Fibroblast of lung (primary cell): ENCODE results near the gene GLRX3. TPM values are rescaled to one million over a fixed set of nuclear protein-coding genes. Genes with fewer than 3 reads are reported as not detected.

Experiments used
- DNase-seq, 2 donors: peaks; one replicate each; pipeline versions ENCODE4 v3.0.0 to v3.0.0-alpha.2; 2010; ENCODE audit warnings: low read depth in 2 of 2
- H2AFZ ChIP-seq: 2 replicates; pipeline ENCODE4 v1.5.1; 2012; ENCODE audit warnings: low read length, control low read depth, inconsistent platforms
- H3K27ac ChIP-seq: 2 replicates; pipeline ENCODE4 v1.5.1; 2011; ENCODE audit warnings: low read length, control low read depth; ENCODE audit not compliant: insufficient read depth
- H3K27me3 ChIP-seq: 2 replicates; pipeline ENCODE4 v1.5.1; 2011; ENCODE audit warnings: mild to moderate bottlenecking, low read length; ENCODE audit not compliant: control insufficient read depth, insufficient read depth
- H3K36me3 ChIP-seq: 2 replicates; pipeline ENCODE4 v1.5.1; 2011; ENCODE audit warnings: low read length; ENCODE audit not compliant: control insufficient read depth, insufficient read depth
- H3K4me1 ChIP-seq: 2 replicates; pipeline ENCODE4 v1.5.1; 2011; ENCODE audit warnings: low read length; ENCODE audit not compliant: control insufficient read depth, insufficient read depth; ENCODE audit errors: extremely low read depth
- H3K4me2 ChIP-seq: 2 replicates; pipeline ENCODE4 v1.5.1; 2011; ENCODE audit warnings: low read length, control low read depth; ENCODE audit not compliant: insufficient read depth; ENCODE audit errors: extremely low read depth
- H3K4me3 ChIP-seq, 4 experiments: fragments of 200-600 bp in 1 of 4; sonication (generic) in 1 of 4; replicated peaks in 1 of 4; 2 replicates each; pipeline ENCODE4 v1.5.1; 2011 to 2016; ENCODE audit warnings: low read length in 4 of 4, low read depth in 3 of 4, mild to moderate bottlenecking in 3 of 4, control low read depth in 2 of 4, inconsistent platforms in 1 of 4, mixed read lengths in 1 of 4; ENCODE audit not compliant: insufficient read depth in 1 of 4; ENCODE audit errors: control extremely low read depth in 1 of 4
- H3K79me2 ChIP-seq: 2 replicates; pipeline ENCODE4 v1.5.1; 2012; ENCODE audit warnings: mild to moderate bottlenecking, low read length, inconsistent platforms; ENCODE audit not compliant: control insufficient read depth, insufficient read depth
- H3K9ac ChIP-seq: 2 replicates; pipeline ENCODE4 v1.5.1; 2011; ENCODE audit warnings: mild to moderate bottlenecking, low read length, control low read depth; ENCODE audit not compliant: insufficient read depth
- H3K9me3 ChIP-seq: 2 replicates; pipeline ENCODE4 v1.5.1; 2012; ENCODE audit warnings: low read depth, low read length; ENCODE audit not compliant: control insufficient read depth, insufficient read depth
- H4K20me1 ChIP-seq: 2 replicates; pipeline ENCODE4 v1.5.1; 2011; ENCODE audit warnings: low read length; ENCODE audit not compliant: control insufficient read depth, insufficient read depth; ENCODE audit errors: extremely low read depth
- EZH2 ChIP-seq: IDR thresholded peaks from 2 replicates; pipeline ENCODE4 v1.5.1; 2012; ENCODE audit warnings: low read length, control low read depth, mild to moderate bottlenecking; ENCODE audit errors: missing control alignments
- polyA plus RNA-seq, 2 donors: library from polyadenylated mRNA; depleted of rRNA in 1 of 2; stranded (reverse) in 1 of 2; unstranded in 1 of 2; fragments of >200 nt; gene quantifications; 2 replicates each; pipeline ENCODE4 v1.2.1, GENCODE V29; 2011 to 2012; ENCODE audit warnings: missing spikeins in 1 of 2
- total RNA-seq: library from RNA; depleted of rRNA; stranded (reverse); fragments of >200 nt; gene quantifications from 2 replicates; pipeline ENCODE4 v1.2.1, GENCODE V29; 2014
- TF ChIP-seq, protein P1 (sequence below), 2 donors: IDR thresholded peaks in 1 of 2; conservative IDR thresholded peaks in 1 of 2; 1 replicate in 1 of 2; 2 replicates in 1 of 2; pipeline ENCODE4 v1.5.1; 2011 to 2012; ENCODE audit warnings: low read length in 2 of 2, control low read depth in 1 of 2, inconsistent platforms in 1 of 2, low read depth in 1 of 2, mild to moderate bottlenecking in 1 of 2

Gene GLRX3
- total and polyA plus RNA-seq, 2 donors (not counting 1 experiment from before 2014, with no cell fraction given) = 51.7 to 95.6 TPM

DNA sequence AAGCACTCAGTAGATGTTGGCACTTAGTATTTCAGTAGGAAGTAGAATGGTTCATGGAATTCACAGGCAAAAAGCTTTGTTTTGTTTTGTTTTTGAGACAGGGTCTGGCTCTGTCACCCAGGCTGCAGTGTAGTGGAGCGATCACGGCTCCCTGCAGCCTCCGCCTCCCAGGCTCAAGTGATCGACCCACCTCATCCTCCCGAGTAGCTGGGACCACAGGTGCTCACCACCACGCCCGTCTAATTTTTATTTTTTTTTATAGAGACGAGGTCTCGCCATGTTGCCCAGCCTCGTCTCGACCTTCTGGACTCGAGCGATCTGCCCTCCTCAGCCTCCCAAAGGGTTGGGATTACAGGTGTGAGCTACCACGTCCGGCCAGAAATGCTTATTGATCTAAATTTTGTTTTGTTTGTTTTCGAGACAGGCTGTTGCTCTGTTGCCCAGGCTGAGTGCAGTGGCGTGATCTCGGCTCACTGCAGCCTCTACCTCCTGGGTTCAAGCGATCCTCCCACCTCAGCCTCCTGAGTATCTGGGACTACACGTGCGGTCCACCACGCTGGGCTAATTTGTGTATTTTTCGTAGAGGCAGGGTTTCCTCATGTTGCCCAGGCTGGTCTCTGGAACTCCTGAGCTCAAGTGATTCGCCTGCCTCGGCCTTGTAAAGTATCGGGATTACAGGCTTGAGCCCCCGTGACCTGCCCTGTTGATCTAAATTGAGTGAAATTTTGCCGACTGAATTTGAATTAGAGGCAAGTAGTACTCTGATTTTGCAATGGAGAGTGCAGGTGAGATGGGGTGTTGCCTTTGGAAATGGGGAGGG is 1.7 kb downstream of the GLRX3 start:
- DNase-seq = no peak
- Histone ChIP-seq H2AFZ (no peak overlapping the region), H3K27me3 (no peaks in the 10 kb centered on the region), H3K4me2 (peak overlapping the region; percentile 96), H3K27ac (peak overlapping the region; percentile 85), H3K4me3 (peak overlapping the region; percentile 66 to 91 (median 82)), H3K9me3 (no peaks in the 10 kb centered on the region), H3K4me1 (peaks cover 6% of the 10 kb centered on the region), H3K36me3 (no peaks in the 10 kb centered on the region), H3K9ac (no peak overlapping the region), H4K20me1 (no peaks in the 10 kb centered on the region), H3K79me2 (peaks cover 62% of the 10 kb centered on the region)
- TF ChIP-seq EZH2 = no peak
- TF ChIP-seq, protein P1, sequence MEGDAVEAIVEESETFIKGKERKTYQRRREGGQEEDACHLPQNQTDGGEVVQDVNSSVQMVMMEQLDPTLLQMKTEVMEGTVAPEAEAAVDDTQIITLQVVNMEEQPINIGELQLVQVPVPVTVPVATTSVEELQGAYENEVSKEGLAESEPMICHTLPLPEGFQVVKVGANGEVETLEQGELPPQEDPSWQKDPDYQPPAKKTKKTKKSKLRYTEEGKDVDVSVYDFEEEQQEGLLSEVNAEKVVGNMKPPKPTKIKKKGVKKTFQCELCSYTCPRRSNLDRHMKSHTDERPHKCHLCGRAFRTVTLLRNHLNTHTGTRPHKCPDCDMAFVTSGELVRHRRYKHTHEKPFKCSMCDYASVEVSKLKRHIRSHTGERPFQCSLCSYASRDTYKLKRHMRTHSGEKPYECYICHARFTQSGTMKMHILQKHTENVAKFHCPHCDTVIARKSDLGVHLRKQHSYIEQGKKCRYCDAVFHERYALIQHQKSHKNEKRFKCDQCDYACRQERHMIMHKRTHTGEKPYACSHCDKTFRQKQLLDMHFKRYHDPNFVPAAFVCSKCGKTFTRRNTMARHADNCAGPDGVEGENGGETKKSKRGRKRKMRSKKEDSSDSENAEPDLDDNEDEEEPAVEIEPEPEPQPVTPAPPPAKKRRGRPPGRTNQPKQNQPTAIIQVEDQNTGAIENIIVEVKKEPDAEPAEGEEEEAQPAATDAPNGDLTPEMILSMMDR (conservative IDR thresholded peaks at IDR 0.05 in 1 of 2, IDR thresholded peaks at IDR 0.05 in 1 of 2; ENCODE audit: low read depth in 1 of 2, low read length in 2 of 2) = no peak

DNA sequence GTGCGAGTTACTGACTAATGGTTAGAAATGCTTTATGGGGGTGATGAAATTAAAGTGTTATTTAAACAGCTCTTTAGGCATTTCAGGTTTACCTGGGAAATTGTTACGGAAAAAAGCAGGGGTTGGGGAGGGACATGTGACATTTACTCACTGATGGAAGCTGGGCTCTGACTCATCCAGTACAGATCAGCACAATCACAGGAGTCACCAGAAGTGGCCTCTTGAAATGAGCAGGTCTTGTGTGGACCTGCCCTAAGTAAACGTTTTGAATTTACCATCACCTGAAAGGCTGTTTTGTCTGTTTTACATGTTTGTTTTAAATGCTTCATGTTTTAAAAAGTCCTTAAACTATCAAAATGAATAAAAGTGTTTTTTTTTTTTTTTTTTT is 2.3 kb downstream of the GLRX3 start:
- Histone ChIP-seq H3K4me3 (peak overlapping the region in 2 of 4 experiments; percentile 4 to 79), H4K20me1 (no peaks in the 10 kb centered on the region), H3K27me3 (no peaks in the 10 kb centered on the region), H3K79me2 (peaks cover 67% of the 10 kb centered on the region), H3K9me3 (no peaks in the 10 kb centered on the region), H2AFZ (no peak overlapping the region), H3K9ac (no peak overlapping the region), H3K27ac (peak overlapping the region; percentile 25), H3K4me1 (peaks cover 6% of the 10 kb centered on the region), H3K4me2 (peak overlapping the region; percentile 96), H3K36me3 (no peaks in the 10 kb centered on the region)
- DNase-seq = peak; percentile 38 to 66
- TF ChIP-seq, protein P1 (conservative IDR thresholded peaks at IDR 0.05 in 1 of 2, IDR thresholded peaks at IDR 0.05 in 1 of 2; ENCODE audit: low read depth in 1 of 2, low read length in 2 of 2) = no peak
- no peak for TF ChIP-seq EZH2

DNA sequence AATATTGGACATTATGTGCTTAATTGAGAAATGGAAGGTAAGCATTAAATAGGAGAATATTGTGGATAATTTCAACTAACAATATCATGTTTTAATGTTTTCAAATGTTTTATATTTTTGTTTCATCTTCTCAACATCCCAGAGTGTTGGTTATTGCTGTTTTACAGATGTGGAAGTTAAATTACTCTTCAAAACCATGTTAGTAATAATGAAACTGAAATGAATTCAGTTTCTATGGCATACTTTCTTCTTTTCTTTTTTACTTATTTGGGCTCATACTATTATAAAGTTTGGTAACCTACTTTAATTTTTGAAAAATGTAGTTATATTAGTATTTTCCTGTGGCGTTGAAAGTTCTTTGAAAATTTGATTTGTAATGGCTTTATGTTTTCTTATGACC is 4.2 kb downstream of the GLRX3 start:
- TF ChIP-seq, protein P1 (conservative IDR thresholded peaks at IDR 0.05 in 1 of 2, IDR thresholded peaks at IDR 0.05 in 1 of 2; ENCODE audit: low read depth in 1 of 2, low read length in 2 of 2) = no peak
- TF ChIP-seq EZH2 = no peak
- no peak overlapping the region for H3K27ac ChIP-seq
- H3K9me3 ChIP-seq = no peaks in the 10 kb centered on the region
- no peak overlapping the region for H3K9ac ChIP-seq
- no peaks in the 10 kb centered on the region for H3K36me3 ChIP-seq
- H3K4me1 ChIP-seq = peaks cover 6% of the 10 kb centered on the region
- no peaks in the 10 kb centered on the region for H3K27me3 ChIP-seq
- DNase-seq = no peak
- no peak overlapping the region for H3K4me2 ChIP-seq
- H3K4me3 ChIP-seq = no peak overlapping the region
- H4K20me1 ChIP-seq = no peaks in the 10 kb centered on the region
- H2AFZ ChIP-seq = no peak overlapping the region
- H3K79me2 ChIP-seq = peaks cover 77% of the 10 kb centered on the region
